GM18520 (cell line): ENCODE results near the gene IPCEF1.

Experiments used
- ATAC-seq: cut with Tn5 transposase; IDR thresholded peaks from one replicate; pipeline ENCODE4 v1.9.1; 2021; ENCODE audit not compliant: unreplicated experiment

The IPCEF1 gene

DNA sequence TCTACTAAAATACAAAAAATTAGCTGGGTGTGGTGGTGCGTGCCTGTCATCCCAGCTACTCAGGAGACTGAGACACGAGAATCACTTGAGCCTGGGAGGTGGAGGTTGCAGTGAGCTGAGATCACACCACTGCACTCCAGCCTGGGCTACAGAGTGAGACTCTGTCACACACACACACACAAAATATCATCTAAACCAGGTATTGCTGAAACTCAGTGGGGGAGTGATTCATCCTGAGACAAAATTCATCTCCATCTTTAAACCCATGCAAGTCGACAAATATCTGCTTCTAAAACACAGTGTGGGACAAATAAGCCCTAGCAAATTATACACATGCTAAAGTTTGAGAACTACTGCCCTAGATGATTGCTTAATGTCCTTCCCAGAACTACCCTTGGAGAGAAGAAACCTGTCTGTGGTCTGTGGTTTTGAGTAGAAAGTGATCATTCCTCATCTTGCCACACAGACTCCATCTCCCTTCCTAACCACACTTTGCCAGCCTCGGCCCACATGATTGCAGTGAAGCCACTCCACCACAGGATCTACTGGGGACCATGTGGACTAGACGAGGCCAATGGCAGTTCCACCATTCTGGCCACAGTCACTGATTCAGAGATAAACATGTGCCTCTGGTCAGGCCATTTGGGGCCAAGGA is 187.3 kb downstream of the IPCEF1 start:
- no peak for ATAC-seq

DNA sequence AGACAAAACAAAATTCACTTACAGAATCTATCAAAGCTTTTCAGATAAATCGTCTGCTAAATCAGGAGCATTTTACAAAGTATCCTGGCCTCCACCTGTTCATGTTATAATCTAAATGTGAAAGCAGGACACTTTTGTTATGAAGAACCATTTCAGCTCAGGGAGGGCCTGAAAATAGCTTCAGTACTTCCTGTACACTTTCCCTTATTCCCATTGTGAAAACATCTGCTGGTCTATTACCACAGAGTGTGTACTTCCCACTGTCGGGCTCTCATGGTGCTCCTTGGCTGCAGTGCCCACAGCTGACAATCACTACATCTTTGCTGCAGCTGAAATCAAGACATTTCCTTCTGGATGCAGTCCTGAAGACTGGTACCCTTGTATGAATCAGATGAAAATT is 189.5 kb downstream of the IPCEF1 start:
- no peak for ATAC-seq

DNA sequence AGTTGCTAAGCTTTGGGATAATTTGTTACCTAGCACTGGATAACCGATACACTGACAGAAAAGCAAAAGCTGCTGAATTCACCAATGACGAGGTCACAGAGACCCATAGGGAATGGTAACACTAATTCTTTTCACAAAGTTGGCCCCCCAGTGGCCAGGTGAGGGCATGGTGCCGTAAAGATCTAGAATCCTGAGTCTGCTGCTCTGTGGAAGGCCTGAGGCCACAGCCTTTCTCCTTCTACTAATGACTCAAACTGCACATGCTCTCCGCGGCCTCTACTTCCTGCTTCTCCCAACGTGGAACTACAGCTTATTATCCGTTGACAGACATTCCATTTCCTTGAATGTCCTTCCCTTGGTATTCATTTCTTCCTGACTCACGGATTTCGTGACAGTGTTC is 190.5 kb downstream of the IPCEF1 start:
- no peak for ATAC-seq

DNA sequence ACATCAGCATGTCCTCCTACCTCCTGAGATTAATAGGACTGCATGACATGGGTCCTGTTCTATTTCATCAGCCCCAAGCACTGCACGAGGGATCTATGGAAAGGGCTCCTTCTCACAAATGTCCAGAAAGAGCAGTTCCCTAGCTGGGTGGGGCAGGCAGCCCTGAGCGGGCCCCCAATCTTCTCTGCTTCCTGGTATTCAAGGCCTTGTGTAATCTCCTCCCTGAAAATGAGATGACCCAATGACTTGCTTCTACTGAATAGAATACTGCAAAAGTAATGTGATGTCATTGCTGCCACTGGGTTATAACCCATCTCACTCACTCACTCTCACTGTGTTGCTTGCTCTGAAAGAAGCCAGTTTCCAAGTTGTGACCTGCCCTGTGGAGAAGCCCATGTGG is 191.1 kb downstream of the IPCEF1 start:
- no peak for ATAC-seq

DNA sequence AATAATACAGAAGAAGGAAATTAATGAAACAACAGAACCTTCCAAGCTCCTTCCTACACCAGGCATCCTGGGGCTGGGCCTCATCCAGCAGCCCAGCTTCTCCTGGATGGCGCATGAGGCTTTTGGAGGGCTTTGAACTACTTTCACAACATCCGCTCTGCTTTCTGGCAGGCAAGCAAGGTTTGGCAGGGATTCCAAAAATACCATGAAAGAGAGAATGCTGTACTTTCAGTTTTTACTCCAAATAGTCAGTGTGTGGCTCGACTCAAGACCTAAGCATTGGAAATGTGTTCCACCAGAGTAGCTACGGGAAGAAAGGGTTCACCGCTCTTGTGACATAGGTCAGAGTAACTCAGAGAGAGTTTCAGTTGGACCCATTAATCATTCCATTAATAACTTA is 192.2 kb downstream of the IPCEF1 start:
- no peak for ATAC-seq

DNA sequence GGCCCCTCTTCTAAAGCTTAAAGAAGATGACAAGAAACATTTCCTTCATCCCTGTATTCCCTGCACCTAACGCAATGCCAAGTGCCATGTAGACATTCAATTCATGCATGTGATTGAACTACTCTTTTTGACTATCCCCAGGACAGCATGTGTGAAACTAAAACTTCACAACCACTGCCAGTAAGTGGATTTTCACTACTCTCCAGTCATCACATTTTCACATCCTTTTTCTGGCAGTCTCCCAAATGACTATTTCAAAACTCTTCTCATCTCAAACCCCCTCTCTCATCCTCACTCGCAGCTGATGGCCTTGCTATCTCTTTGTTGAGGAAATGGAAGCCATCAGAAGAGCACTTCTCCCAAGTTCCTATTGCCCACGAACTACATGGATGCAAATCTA is 194.9 kb downstream of the IPCEF1 start:
- peak; percentile 42 for ATAC-seq

DNA sequence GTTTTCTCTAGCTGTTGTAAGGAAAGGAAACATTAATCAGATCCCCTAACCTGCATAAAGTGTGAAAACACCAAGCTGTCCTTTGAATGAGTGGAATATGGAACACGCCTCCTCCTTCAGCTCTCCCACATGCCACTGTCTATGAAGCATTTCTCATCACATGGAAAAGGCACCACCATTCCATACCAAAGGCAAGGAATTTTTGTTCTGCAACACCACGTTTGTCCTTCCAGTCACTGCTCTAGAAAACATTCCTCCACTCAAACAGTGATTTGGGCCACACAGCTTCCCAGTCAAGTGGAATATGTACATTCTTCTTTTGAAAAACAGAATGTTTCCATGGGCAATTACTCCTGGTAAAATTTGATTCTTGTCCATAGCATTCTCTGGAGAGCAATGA is 197.5 kb downstream of the IPCEF1 start:
- no peak for ATAC-seq

DNA sequence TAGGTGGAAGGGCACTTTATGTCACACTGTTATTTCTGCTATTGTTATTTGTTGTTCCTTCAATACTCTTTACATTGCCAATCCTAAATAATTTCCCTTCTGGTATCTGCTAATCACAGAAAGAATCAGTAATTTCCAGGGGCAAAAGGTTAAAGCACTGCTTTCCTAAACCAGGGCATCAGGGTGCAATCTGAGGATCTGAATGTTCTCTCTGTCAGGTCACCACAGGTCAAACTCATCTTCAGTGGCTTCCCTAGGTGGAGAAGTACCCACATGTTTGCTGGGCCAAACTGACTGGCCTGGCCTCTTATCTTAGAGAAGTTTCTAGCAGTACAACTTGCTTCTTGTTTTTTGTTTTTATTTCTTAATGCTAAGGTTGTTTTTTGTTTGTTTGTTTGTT is 198.9 kb downstream of the IPCEF1 start:
- ATAC-seq = no peak

DNA sequence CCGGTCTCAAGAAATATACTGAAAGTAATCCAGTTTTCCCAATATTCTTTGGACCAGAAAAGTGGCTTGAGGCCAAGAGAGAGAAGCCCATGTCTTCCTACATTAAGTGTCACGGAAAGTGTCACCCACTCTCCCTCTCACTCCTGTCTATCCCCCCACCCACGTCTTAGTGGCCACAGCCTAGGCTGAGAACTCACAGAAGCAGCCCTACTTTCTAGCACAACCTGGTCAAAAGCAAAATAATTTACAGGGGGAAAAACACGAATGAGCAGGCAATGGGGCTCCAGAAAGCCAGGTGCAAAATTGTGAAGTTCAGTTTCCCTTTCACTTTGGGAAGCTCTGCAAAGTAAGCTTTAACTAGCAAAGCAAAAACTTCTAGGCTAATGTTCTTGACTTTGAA is 199.5 kb downstream of the IPCEF1 start:
- peak; percentile 36 for ATAC-seq

DNA sequence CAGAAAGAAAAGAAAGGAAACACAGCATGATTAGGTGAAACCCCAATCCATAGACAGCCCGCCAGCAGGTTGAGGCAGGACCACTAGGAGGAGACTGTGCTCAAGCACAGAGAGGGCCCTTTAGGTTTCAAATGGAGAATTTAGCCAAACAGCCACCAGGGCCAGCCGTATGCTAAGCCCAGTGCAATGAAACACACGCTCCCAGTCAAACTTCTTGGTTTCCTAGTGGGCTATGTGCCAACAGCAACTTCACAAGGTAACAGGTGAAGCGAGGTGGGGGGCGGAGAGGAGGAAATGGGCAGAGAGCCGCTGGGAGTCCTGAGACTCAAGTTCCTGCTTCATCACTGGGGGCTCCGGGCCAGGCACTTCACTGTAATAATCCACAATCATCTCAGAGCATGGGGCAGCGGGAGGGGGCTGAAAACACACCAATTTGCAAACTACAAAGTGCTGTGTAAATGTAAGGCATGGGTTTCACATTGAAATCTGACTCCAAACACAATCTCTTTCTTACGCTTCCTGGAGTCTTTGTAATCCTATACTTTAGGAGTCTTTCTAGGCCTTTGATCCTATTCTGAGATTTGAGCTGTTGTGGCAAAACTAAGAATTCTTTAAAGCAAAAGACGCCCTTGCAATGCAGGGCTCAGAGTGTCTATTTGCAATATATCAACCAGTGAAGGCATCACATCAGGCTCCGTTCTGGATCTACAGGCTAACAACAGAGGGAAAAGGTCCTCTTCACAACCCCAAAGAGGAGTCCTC is 200.3 kb downstream of the IPCEF1 start:
- ATAC-seq = peak; percentile 36

DNA sequence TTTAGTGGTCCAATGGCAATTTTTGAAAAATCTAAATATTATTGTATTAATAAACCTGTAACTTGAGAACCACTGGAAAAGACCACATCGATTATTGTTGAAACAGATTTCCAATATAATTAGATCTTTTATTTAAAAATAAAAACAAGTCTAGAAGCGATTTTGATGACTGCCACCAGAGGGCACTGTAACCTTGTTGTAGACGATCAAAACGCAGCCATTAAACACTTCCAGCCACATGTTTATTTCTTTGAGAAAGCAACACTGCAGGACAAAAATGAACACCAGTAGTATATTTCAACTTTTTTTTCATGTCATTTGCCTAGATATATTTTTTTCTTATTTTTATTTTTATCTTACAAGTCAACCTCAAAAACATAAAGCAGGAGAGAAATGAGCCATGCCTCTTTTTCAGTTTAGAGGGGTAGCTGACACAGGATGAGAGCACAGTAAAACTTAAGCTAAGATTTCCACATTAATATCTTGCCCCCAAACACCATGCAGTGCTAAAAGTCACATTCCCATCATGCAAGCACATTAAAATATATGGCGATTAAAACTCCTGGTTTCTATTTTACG is 202.1 kb downstream of the IPCEF1 start:
- no peak for ATAC-seq

DNA sequence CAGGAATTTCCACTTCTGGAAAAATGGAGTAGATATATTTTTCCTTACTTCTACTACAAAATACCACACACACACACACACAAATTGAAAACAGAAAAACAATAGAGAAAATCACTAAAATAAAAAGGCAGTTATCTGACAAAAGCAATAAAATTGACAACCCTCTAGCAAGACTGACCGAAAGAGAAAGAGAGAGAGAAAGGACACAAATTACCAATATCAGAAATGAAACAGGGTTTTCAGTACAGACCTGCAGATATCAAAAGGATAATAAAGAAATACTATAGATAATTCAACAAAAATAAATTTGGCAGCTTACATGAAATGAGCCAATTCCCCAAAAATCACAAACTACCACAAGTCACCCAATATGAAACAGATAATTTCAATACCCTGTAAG is 212.8 kb downstream of the IPCEF1 start:
- no peak for ATAC-seq

DNA sequence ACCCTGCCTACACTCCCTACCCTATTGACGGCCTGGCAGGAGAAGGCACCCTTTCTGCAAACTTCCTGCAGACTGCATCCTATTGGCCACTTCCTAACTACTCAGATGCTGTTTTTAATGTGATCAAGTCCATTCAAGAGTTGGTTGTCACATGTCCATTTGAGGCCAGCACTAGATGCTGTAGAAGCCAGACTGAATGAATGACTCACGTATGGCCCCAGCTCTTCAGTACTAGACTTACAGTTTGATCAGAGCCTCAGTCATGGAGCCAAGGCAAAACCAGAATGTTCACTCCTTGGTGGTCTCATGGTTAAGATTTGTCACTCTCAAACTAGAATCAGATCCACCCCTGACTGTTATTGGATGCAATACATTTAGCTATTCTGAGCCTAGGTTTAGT is 215.9 kb downstream of the IPCEF1 start:
- ATAC-seq = no peak

DNA sequence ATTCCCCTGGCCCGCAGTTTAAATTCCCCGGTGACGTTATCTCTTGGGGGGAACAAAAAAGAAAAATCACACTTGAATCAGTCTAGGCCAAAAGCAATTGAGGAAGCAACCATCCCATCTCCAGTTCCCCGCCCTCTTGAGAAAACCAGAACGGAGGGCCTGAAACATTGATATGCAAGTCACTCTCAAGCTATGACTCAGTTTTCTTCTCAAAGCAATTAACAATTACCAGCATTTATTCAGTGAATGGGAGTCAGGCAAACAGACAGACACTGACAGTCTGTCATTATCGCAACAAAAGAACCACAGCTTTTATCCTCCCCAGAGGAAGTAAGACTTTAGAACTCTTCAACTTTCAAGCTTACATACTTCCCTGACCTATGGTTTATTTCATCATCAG is 216.7 kb downstream of the IPCEF1 start:
- no peak for ATAC-seq

DNA sequence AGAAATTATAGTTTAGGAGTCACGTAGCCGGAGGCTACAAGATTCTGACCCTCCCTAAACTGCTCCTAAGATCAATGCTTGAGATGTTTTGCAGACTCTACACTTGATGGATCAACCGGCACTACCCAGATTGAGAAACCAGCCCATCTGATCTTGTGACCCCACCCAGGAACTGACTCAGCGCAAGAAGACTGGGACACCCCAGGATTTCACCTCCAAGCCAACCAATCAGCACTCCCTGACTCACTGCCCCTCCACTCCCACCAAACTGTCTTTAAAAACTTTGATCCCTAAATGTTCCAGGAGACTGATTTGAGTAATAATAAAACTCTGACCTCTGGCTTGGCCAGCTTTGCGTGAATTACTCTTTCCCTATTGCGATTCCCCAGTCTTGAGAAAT is 217.8 kb downstream of the IPCEF1 start:
- no peak for ATAC-seq

DNA sequence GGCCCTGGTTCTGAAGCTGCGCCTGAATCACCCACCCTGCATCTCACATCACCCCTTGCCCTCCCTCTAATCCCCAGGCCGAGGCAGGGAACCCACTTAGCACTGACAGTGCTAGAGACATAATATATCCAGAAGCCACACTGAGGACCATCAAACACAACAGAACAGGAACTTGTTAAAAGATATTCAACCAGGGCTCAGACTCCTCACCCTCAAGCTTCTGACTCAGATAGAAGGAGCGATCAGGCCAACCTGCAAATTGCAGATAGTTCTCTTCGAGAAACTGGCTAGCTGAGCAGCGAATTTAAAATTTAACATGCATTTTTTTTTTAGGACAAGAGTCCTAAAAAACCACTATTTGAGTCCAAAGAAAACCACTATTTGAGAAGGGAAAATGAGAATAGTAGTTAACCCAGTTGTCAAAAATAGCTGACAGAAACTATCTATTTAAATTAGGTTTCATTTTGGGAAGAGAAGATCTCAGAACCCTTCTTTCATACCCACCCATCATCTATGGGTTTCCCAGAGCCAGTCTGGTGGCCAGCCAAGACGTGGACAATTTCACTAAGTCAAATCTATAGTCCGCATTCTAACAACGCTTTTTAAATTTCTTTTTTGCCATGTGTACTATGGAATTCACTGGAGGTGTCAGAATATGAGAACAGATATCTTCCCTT is 222.0 kb downstream of the IPCEF1 start:
- no peak for ATAC-seq

DNA sequence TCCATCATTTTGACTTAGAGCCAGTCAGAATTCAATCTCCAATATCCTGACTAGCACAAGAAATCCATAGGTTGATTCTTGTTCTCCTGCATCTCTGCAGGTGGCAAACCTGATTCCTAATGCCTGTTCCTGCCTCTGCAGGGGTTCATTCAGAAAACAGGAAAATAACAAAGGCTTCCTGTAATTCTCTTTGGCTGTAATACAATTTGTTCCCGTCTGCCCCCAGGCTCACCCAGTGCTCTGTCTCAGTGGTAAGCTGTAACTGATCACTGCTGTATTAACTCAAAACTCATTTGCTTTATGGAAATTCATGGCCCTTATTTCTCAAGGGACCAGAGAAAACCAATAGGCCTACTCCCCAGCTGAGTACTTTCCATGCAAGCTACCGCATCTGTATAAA is 228.9 kb downstream of the IPCEF1 start:
- no peak for ATAC-seq

DNA sequence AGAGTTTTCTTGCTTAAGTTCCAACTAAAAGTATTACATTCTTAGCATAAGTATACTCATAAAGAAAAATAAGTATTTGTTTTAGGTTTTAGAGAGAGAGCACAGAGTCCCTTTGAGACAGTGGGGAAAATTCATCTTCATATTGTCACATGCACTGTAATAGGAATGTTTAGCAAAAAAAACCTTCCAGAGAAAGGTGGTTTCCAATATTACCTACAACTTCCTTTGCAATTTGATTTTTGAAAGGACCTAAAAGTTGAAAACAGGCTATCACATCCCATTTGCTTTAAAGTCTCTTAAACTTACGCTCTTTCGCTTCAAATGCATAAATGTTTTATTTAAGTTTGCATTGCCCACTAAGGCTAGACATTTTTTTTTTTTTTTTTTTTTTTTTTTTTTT is 231.2 kb downstream of the IPCEF1 start:
- no peak for ATAC-seq

DNA sequence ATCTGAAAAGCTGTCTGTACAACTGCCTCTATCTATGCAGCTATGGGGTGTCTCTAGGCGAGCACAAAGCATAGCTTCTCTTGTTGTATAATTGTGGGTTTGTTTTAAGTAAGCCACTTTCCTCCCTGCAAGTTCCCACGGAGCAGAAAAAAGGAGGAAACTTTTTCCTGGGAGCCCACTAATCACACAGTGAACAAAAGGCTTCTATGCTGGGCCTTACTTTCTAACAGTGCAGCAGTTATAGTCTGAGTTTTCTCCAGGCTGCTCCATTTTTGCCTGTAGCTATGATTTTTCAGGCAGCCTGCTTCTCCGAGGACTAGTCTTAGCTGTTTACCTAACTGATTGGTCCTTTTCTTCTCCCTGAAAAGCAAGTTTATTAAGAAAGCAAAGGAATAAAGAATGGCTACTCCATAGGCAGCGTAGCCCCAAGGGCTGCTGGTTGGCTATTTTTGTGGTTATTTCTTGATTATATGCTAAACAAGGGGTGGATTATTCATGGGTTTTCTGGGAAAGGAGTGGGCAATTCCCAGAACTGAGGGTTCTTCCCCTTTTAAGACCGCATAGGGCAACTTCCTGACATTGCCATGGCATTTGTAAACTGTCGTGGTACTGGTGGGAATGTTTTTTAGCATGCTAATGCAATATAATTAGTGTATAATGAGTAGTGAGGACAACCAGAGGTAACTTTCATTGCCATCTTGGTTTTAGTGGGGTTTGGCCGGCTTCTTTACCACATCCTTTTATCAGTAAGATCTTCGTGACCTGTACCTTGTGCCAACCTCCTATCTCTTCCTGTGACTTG is 233.2 kb downstream of the IPCEF1 start:
- no peak for ATAC-seq

DNA sequence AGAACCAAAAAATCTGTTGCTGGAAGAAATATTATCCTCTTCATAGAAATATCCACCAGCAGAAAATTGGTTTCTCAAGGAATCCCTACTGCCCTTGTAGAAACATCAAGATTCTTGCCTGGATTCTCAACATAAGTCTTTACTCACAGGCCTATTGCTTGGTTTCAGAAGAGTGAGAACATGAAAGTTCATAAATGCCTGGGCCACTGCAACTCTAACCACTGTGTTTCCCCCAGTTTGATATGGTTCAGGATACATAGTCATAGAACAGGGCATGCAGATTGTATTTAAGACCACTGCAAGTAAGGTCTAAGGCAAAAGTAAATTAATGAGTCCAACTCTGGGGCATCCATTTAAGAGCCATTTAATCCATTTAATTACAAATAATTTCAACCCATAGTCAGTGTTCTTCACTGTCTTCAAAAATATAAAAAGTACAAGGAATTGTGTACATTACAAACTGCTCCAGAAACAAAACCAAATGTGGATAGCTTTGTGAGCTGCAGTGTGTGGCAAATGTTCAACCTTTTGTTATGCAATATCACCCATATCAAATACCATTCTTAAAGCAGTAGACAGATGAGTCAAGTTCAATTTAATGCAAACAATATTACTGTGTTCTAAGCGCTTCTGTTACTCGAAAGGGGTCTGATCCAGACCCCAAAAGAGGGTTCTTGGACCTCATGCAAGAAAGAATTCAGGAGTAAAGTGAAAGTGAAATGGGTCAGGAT is 234.2 kb downstream of the IPCEF1 start:
- no peak for ATAC-seq
